Choroid plexus epithelial cell (primary cell): Measurements from ENCODE around the gene ZNF273.
"Not testable (repeated sequence)": the region's sequence is repeated elsewhere in the genome, so short reads cannot be mapped to it uniquely, and the experiment has no call there.

Source experiments
- DNase-seq: peaks from one replicate; pipeline ENCODE4 v3.0.0-alpha.2; 2010; ENCODE audit warnings: low read depth
- H3K4me3 ChIP-seq: 2 replicates; pipeline ENCODE4 v1.5.1; 2011; ENCODE audit warnings: low read depth, mild to moderate bottlenecking, control low read depth, low read length, moderate library complexity
- TF ChIP-seq, protein P1 (sequence below): conservative IDR thresholded peaks from 2 replicates; pipeline ENCODE4 v1.5.1; 2011; ENCODE audit warnings: low read depth, mild to moderate bottlenecking, control low read depth, inconsistent platforms, low read length, moderate library complexity

Gene ZNF273

DNA sequence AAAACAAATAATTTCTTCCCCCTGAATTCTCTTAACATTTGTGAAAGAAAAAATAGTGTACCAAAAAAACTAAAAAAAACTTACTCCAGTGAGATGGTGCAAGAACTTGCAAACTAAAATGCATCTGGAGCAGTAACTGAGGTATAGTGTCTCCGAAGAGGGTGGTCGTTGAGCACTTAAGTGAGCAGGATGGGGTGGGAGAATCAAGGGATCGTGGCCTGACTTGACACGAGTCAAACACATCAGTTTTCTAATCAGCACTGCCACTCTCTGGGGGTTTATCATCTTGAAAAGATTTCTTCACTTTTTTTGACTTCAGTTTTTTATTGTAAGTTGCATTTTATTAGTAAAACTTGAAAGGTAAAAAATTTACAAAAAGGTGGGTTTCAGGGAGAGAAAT is 2.5 kb downstream of the ZNF273 start:
- no peak overlapping the region for H3K4me3 ChIP-seq
- DNase-seq: no peak
- TF ChIP-seq, protein P1, sequence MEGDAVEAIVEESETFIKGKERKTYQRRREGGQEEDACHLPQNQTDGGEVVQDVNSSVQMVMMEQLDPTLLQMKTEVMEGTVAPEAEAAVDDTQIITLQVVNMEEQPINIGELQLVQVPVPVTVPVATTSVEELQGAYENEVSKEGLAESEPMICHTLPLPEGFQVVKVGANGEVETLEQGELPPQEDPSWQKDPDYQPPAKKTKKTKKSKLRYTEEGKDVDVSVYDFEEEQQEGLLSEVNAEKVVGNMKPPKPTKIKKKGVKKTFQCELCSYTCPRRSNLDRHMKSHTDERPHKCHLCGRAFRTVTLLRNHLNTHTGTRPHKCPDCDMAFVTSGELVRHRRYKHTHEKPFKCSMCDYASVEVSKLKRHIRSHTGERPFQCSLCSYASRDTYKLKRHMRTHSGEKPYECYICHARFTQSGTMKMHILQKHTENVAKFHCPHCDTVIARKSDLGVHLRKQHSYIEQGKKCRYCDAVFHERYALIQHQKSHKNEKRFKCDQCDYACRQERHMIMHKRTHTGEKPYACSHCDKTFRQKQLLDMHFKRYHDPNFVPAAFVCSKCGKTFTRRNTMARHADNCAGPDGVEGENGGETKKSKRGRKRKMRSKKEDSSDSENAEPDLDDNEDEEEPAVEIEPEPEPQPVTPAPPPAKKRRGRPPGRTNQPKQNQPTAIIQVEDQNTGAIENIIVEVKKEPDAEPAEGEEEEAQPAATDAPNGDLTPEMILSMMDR: no peak

DNA sequence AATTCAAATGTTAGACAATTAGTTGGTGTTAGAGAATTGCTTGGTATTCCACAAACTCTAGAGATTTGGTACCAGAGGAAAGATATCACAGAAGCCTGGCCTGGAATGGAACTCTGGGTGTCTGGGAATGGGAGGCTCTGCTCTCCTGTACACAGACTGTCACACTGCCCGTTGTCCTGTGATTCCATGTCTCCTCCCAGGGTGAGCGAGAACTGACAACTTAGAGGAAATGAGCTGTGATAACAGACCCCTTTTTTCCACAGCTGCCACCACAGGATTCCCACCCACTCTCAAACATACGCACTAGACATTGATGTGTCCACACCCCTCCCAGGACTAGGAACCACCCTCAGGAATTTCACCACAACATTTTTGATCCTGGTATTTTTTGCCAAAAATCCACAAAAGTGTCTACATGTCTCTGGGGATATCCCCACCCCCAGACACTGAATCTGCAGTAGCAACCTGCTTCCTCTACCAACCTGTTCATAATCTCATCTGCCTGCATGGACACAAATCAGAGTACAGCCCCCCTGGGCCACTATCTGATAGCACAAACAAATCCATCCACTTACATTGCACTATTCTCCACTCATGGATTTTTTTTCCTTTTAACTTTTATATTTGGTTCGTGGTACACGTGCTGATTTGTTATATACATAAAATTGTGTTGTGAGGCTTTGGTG is 4.7 kb downstream of the ZNF273 start:
- DNase-seq: peak; percentile 27
- TF ChIP-seq, protein P1: no peak
- no peak overlapping the region for H3K4me3 ChIP-seq

DNA sequence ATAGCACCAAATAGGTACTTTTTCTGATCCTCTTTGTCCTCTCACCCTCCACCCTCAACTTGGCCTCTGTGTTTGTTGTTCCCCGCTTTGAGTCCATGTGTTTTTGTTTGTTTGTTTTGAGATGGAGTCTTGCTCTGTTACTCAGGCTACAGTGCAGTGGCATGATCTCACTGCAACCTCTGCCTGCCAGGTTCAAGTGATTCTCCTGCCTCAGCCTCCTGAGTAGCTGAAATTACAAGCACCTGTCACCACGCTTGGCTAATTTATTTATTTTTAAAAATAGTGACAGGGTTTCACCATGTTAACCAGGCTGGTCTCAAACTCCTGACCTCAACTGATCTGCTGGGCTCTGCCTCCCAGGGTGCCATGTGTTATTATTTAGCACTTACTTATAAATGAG is 5.3 kb downstream of the ZNF273 start:
- no peak overlapping the region for H3K4me3 ChIP-seq

DNA sequence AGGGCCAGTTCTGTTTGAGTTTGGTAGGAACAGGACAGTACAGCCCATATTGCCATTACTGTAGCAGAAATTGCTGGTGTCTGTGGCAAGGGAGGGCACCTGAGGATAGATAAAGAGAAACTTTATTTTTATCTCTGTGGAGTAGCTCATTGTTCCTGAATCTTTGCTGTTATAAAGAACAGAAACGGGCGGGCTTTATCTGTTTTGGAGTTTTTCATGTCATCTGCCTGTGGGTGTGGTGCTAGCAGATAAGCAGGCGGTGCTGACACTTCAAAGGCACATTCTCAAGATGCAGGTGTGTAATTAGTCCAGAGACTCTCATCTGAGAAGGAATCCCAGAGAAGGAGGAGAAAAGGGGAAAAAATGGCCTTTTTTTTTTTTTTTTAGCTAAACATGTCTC is 11.5 kb downstream of the ZNF273 start:
- TF ChIP-seq, protein P1: no peak
- no peak overlapping the region for H3K4me3 ChIP-seq
- DNase-seq: no peak

More for the DNA sequence above, 5.3 kb downstream of the ZNF273 start:
- no peak for DNase-seq
- TF ChIP-seq, protein P1: no peak

DNA sequence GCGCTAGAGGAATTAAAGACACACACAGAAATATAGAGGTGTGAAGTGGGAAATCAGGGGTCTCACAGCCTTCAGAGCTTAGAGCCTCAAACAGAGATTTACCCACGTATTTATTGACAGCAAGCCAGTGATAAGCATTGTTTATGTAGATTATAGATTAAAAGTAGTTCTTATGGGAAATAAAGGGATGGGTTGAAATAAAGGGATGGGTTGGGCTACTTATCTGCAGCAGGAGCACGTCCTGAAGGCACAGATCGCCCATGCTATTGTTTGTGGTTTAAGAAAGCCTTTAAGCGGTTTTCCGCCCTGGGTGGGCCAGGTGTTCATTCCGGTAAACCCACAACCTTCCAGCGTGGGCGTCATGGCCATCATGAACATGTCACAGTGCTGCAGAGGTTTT is 12.2 kb downstream of the ZNF273 start:
- DNase-seq, H3K4me3 ChIP-seq: not testable (repeated sequence)

DNA sequence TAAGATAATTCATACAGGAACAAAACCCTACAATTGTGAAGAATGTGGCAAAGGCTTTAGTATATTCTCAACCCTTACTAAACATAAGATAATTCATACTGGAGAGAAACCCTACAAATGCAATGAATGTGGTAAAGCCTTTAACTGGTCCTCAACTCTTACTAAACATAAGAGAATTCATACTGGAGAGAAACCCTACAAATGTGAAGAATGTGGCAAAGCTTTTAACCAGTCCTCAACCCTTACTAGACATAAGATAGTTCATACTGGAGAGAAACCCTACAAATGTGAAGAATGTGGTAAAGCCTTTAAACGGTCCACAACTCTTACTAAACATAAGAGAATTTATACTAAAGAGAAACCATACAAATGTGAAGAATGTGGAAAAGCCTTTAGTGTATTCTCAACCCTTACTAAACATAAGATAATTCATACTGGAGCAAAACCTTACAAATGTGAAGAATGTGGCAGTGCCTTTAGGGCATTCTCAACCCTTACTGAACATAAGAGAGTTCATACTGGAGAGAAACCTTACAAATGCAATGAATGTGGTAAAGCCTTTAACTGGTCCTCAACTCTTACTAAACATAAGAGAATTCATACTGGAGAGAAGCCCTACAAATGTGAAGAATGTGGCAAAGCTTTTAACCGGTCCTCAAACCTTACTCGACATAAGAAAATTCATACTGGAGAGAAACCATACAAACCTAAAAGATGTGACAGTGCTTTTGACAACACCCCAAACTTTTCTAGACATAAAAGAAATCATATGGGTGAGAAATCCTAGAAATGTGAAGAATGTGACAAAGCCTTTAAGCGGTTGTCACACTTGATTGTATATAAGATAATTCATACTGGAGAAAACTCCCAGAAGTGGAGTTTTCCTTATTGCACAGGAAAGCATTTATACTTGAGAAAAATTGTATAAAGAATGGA is 25.4 kb downstream of the ZNF273 start:
- H3K4me3 ChIP-seq, DNase-seq: not testable (repeated sequence)

DNA sequence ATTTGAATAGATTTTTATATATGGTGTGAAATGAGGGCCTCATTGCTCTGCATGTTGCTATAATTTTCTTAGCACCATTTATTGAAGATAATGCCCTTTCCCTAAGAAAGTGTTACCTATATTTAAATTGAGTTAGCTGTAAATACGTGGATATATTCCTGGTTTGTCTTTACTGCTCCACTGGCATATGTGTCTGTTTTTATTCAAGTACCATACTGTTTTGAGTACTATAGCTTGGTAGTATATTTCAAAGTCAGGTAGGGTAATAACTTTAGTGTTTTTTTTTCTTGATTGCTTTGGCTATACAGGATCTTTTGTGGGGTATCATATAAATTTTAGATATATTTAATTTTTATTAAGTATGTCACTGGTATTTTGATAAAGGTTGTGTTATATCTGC is 31.4 kb downstream of the ZNF273 start:
- no peak for DNase-seq
- TF ChIP-seq, protein P1: no peak
- H3K4me3 ChIP-seq: no peak overlapping the region

DNA sequence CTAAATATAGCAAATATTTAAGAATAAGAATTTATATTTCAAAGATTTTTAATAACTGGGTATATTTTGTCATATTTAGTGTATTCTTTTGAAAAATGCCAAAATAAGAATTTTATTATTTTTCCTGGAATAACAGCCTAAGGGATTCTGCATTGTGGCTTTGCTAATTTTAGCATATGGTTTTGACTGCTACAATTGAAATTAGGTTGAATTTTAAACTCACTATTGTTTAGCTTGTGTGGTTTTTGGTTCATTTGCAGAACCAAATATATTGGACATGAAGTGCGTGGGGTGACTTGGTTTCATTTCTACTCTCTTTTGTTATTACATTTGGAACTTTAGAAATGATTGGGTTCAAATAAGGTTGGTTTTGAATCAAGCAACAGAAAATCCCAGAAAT is 35.5 kb downstream of the ZNF273 start:
- TF ChIP-seq, protein P1: no peak
- no peak for DNase-seq
- no peak overlapping the region for H3K4me3 ChIP-seq

DNA sequence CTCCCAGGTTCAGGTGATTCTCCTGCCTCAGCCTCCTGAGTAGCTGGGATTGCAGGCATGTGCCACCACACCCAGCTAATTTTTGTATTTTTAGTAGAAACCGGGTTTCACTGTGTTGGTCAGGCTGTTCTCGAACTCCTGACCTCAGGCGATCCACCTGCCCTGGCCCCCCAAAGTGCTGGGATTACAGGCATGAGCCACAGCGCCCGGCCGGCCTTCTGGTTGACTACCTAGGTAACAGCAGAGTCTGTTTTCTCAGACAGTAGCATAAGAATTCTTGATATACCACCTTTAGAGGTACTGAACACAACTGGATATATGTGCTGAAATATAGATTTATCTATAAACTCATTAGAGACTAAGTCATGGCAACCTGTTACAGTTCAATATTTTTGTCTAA is 36.9 kb downstream of the ZNF273 start:
- H3K4me3 ChIP-seq, DNase-seq: not testable (repeated sequence)

DNA sequence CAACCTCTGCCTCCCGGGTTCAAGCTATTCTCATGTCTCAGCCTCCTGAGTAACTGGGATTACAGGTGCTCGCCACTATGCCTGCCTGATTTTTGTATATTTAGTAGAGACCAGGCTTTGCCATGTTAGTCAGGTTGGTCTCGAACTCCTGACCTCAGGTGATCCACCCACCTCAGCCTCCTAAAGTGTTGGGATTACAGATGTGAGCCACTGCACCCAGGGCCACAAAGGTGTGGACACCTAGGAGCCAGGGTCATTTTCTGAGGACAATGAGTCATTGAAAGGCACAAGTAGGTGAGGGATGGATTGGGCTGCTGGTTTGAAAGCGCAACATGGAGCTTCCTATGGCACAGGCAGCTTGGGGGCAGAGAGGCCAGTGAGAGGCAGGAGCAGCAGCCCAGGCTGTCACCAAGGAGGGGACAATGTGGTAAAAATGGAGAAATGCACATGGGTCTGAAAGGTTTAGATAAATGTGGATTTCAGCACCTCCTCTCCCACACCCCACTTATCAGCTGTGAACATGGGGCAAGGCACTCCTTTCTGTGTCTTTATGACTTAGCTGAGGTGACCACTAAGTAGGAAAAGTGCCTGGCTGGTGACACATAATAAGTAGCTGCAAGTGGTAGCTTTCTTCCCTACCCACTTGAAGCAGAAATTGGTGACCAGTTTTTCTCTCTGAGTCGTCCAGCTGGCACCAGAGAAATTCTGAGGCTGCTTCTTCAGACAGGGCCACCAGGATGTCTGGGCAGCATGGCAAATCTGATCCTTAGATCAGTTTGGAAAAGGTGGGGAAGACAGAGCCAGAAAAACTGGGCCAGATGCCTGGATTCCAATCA is 41.8 kb downstream of the ZNF273 start:
- DNase-seq, H3K4me3 ChIP-seq: not testable (repeated sequence)
